HG03457 (cell line): ENCODE measurements around the gene SERTAD2.

Experiments used
- ATAC-seq: cut with Tn5 transposase; IDR thresholded peaks from one replicate; pipeline ENCODE4 v1.9.1; 2021; ENCODE audit warnings: moderate number of reproducible peaks; ENCODE audit not compliant: unreplicated experiment

SERTAD2 gene

GRCh38 chr2:64629875-64630274 lies 23.8 kb downstream of the SERTAD2 start:
- ATAC-seq = no peak

- ATAC-seq = no peak
Measured at GRCh38 chr2:64629329-64629781, 24.4 kb downstream of the SERTAD2 start.

DNA sequence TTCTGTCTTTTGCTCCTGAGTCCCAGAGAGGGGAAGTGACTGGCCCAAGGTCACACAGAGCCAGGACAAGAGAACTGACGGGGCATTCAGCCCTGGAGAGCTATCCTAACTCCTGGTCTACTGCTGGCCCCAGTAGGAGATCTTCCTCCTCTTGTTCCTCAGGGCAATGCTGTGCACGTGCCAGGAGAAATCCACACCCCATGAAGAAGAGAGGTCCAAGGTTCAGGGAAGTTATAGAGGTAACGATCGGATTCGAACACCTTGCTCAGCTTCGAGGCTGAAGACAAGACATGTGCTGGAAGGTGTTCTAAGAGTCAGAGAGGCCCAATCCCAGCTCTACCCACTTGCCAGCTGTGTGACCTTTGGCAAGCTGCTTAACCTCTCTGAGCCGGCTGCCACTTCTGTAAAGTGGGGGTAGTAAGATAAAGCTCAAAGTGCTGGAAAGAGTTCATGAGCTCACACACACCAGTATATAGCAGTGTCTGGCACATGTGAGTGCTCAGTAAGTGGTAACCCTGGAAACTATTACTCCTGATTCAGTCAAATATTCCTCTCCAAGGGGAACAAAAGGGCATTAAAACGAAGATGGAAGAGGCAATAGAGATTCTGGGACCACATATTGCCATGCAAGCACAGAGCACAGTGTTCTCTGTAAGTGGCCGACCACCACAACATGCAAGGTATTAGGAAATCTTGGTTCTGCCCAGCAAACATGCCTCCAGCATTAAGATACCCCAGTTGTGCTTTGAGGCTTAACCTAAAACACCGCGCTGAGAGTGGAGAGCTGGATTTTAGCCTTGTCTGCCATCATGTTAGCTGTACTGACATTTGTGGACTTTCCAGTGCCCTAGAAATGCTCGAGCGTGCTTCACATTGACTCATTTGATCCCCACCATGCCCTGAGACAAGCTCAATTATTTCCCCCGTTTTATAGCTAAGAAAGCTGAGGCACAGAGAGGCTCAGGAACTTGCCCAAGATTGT lies 25.6 kb downstream of the SERTAD2 start:
- ATAC-seq = no peak

GRCh38 chr2:64626963-64627760 lies 26.6 kb downstream of the SERTAD2 start:
- ATAC-seq = no peak

DNA sequence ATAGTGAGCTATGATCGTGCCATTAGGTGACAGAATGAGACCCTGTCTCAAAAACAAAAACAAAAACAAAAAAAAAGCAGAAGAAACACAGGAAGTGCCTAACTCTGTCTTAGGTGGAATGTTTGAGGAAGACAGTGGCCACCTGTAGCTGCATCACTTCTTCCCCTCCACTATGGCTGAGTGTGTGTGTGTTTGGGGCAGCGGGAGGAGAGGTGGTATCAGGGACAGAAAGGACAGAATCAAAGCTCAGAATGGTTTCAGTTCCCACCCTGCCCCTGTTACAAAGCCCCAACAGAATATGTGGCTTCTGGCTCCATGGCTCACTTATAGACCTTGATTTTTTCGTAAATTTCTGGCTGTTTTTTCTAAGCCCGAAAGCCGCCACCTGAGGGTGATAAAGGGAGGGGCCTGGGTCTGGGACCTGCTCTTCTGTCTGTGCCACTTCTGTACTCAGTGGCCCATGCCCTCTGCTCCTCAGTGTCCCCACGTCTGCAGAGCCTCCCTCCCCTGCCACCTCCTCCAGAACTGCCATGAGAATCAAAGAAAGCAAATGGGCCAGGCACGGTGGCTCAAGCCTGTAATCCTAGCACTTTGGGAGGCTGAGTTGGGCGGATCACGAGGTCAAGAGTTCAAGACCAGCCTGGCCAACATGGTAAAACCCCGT lies 27.4 kb downstream of the SERTAD2 start:
- ATAC-seq = no peak

DNA sequence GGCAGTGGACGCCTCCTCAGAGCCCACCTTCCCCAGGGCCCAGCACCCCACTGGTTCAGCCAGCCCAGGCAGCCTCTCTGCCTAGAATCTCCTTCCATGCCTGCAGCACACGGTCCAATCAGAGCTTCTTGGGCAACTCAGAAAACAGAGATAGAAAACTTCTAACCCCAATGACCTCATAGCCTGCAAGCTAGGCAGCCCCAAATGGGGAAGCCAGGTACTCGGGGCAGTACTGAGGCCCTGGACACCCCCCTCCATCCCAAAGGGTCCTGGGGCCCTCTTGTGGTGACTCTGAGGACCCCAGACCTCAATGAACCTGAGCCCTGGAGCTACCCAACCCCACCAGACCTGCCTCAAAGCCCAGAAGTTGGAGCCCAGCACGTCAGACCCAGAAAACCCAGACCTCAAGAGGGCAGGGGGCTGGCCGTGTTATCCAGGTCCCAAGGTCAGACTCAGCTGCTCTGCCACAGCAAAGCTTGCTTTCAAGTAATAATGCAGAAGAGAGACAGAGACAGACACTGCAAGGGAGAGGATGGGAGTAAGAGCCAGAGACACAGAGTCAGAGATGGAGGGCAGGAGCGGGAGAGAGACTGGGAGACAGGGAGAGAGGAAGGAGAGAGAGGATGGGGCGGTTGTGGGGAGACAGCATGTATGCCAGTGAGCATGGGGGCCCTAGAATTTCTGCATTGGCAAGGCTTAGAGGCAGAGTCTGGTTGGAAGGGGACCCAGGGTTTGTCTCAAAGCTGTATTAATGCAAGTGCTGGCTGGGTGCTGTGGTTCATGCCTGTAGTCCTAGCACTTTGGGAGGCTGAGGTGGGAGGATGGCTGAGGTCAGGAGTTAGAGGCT lies 28.2 kb downstream of the SERTAD2 start:
- no peak for ATAC-seq

GRCh38 chr2:64624862-64625261 lies 28.9 kb downstream of the SERTAD2 start:
- no peak for ATAC-seq

DNA sequence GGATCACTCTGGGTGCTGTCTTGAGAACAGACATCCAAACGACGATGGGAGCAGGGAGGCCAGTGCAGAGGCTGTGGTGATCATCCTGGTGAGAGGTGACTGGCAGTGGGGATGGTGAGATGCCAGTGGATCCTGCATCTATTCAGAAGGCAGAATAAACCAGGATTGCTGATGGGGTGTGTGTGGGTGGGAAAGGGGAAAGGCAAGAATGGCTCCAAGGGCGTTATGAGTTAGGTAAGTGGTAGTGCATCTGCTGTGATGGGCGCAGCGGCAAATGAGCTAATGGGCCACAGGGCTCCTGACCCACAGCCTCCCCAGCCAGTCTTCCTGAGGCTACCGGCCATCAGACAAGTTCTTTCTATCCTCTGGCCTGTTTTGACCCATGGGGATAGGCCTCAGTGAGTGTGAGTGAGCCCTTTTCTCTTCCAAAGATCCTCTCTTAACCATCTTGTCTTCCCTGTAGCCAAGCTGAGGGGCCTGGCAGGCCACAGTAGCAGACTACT lies 29.6 kb downstream of the SERTAD2 start:
- no peak for ATAC-seq

DNA sequence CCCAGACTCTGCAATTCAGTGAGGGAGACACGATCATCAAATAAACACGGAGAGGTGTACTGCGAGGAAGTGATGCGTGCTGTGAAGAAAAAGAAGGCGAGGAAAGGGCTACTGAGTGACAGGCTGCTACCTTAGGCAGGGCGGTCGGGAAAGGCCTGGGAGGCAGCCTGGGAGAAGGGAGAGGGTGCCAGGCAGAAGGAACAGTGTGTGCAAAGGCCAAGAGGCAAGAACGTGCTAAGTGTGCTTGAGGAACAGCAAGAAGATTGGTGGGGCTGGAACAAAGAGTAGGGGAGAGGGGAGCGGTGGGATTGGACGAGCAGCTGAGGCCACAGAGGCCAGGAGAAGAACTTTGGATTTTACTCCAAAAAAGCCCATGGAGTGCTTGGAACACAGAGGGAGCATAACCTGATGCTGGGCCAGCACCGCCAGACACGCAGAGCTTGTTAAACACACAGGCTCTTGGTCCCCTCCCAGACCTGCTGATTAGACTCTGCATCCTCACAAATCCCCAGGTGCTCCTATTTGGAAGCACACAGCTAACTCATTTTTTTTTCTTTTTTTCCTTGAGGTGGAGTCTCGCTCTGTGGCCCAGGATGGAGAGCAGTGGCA lies 30.4 kb downstream of the SERTAD2 start:
- ATAC-seq = no peak

DNA sequence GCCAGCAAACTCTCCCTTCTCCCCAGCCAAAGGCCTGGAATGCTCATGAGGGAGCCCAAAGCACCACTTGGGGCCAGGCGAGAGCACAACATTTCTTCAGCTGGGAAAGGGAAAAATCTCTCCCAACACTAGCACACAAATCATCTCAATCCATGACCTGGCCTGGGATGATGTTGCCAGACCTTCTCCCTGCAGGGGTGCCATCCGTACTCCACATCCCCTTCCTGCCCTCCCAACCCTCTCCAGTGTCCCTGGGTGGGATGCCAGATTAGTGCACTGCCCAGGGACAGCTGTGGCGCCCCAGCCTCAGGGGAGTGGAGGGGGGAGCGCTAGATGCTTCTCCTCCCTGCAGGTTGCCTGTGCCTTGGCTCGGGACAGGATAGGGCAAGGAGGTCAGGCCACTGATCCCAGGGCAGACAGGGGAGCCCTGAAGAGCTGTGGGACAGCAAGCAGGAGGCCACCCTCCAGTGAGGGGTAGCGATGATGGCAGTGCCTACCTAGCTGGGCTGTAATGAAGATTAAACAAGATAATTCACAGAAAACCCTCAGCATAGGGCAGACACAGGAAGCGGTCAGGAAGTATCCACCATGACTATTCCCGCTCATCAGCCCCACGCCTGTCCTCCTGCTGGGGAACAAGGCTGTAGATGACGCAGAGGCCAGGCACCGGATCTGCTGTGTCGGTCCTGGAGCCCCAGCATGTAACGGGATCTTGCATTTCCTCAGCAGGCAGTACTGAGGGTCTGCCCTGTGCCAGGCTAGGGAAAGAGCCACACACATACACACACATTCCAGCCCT lies 31.1 kb downstream of the SERTAD2 start:
- ATAC-seq = no peak

DNA sequence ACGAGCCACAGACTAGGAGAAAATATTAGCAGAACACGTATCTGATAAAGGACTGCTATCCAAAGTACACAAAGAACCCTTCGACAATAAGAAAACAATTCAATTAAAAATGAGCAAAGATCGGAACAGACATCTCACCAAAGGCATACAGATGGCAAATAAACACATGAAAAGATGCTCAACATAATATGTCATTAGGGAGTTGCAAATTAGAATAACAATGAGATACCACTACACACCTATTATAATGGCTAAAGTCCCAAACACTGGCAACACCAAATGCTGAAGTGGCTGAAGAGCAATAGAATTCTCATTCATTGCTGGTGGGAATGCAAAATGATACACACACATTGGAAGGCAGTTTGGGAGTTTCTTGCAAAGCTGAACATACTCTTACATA lies 33.1 kb downstream of the SERTAD2 start:
- no peak for ATAC-seq

DNA sequence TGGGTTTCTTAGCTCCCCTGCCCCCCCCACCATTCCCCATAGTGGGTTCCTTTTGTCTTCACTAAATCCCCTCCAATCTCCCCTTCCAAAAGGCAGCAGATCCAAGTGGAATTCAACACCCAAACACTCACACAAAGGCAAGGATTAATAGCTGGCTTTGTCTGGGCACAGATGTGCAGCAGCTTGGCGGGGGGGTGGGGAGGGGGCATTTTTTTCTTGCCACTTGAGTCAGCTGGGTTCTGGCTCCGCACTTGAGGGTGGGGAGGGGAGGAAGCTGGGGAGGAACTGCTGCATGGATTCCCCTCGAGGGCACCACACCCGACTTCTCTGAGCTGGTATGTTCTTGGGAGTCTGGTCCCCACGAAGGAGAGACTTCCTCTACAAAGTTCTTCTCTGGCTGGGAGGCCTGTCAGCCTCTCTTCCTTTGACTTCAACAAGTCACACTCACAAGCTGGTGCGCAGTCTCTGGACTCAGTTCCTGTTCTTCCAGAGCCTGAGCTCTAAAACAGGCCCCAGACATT lies 36.0 kb downstream of the SERTAD2 start:
- no peak for ATAC-seq

- no peak for ATAC-seq
Measured at GRCh38 chr2:64615844-64616536, 37.7 kb downstream of the SERTAD2 start.

DNA sequence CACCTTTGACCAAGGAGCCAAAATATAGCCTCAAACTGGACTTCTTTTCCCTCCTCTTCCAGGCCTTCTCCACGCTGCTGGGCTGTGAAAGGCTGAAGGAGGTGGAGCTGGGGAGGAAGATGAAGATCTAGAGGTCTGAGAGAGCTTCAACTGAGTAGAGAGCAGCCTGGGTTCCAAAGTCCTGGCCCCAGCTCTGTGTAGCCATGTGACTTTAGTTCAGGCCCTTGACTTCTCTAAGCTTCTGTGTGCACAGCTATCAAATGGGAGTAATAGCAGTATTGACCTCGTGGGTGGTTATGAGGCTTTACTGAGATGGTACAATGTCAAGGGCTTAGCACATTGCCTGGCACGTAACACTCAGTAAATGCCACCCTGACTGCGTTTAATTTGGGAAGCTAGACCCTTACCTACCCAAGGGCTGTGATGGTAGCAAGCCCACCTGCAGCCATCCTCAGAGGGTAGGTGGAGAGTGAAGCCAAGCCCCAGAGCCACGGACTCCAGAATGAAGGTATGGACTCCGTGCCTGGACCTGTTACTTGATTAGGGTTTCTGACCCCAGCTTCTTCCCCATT lies 38.4 kb downstream of the SERTAD2 start:
- no peak for ATAC-seq

- no peak for ATAC-seq
Measured at GRCh38 chr2:64613276-64613675, 40.4 kb downstream of the SERTAD2 start.

- no peak for ATAC-seq
Measured at GRCh38 chr2:64612575-64613195, 41.0 kb downstream of the SERTAD2 start.

DNA sequence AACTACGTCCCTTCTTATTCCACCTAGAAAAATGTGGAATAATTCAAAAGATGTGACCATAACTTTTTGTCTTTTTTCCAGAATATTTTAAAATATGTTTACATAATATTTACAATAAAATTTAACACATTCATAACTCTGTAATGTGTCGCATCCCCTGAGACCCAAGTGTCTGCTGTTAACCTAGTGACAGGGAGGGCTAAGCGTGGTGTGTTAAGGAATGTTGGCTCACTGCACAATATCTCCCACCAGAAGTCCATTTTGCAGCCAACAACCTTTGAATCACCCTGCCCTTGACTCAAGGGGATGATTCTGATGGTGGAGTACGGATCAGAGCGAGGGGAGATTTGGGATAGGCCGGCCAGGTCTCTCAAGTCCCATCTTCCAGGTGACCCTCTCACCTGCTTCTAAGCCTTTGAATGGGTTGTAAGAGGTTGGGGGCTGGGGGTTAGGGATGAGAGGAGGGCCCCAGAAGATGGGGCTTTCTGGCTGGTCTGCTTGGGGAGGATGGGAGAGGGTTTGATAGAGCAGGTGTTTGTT lies 43.3 kb downstream of the SERTAD2 start:
- no peak for ATAC-seq
